Keratinocyte (primary cell): ENCODE data around the gene WASHC1. TPM values are rescaled to one million over a fixed set of nuclear protein-coding genes. Genes with fewer than 3 reads are reported as not detected.
"Not testable (repeated sequence)": the region's sequence is repeated elsewhere in the genome, so short reads cannot be mapped to it uniquely, and the experiment has no call there.

ENCODE experiments used
- DNase-seq: peaks from one replicate; pipeline ENCODE4 v3.0.0-alpha.2; 2011; ENCODE audit warnings: low read depth, missing footprints, low spot score
- FAIRE-seq: peaks from 2 replicates; lab custom pipeline; 2011; peaks lifted over from hg19 to GRCh38; lab: Jason Lieb, UNC
- H2AFZ ChIP-seq: 2 replicates; pipeline ENCODE4 v1.6.0; 2012; ENCODE audit warnings: low read length, control low read depth, inconsistent platforms; ENCODE audit not compliant: control insufficient read depth
- H3K27ac ChIP-seq: 2 replicates; pipeline ENCODE4 v1.5.1; 2011; ENCODE audit warnings: low read length; ENCODE audit not compliant: control insufficient read depth, insufficient read depth
- H3K27me3 ChIP-seq: 3 replicates; pipeline ENCODE4 v1.6.0; 2011; ENCODE audit warnings: low read length; ENCODE audit not compliant: control insufficient read depth, insufficient read depth; ENCODE audit errors: extremely low read depth
- H3K36me3 ChIP-seq, 2 experiments: 2 replicates in 1 of 2; 3 replicates in 1 of 2; pipeline ENCODE4 v1.5.1; 2011; ENCODE audit warnings: low read length in 2 of 2, mild to moderate bottlenecking in 1 of 2; ENCODE audit not compliant: control insufficient read depth in 2 of 2, insufficient read depth in 2 of 2; ENCODE audit errors: extremely low read depth in 1 of 2
- H3K4me1 ChIP-seq: 3 replicates; pipeline ENCODE4 v1.5.1; 2011; ENCODE audit warnings: low read length; ENCODE audit not compliant: control insufficient read depth, insufficient read depth; ENCODE audit errors: extremely low read depth
- H3K4me2 ChIP-seq: 3 replicates; pipeline ENCODE4 v1.6.0; 2011; ENCODE audit warnings: low read depth, low read length; ENCODE audit not compliant: control insufficient read depth, insufficient read depth; ENCODE audit errors: extremely low read depth
- H3K4me3 ChIP-seq, 3 experiments: fragments of 200-600 bp in 1 of 3; sonication (generic) in 1 of 3; 2 replicates in 2 of 3; 3 replicates in 1 of 3; pipeline ENCODE4 v1.5.1; 2011 to 2016; ENCODE audit warnings: low read length in 3 of 3, mild to moderate bottlenecking in 3 of 3, control low read depth in 2 of 3, inconsistent platforms in 1 of 3, low read depth in 1 of 3, mixed read lengths in 1 of 3, mixed run types in 1 of 3, moderate library complexity in 1 of 3; ENCODE audit not compliant: control insufficient read depth in 2 of 3, insufficient read depth in 2 of 3; ENCODE audit errors: extremely low read depth in 1 of 3
- H3K79me2 ChIP-seq: 2 replicates; pipeline ENCODE4 v1.6.0; 2012; ENCODE audit warnings: low read length; ENCODE audit not compliant: control insufficient read depth, insufficient read depth
- H3K9ac ChIP-seq: 3 replicates; pipeline ENCODE4 v1.6.0; 2011; ENCODE audit warnings: low read length; ENCODE audit not compliant: control insufficient read depth, insufficient read depth; ENCODE audit errors: extremely low read depth
- H3K9me1 ChIP-seq: 3 replicates; pipeline ENCODE4 v1.6.0; 2011; ENCODE audit warnings: low read length; ENCODE audit not compliant: control insufficient read depth, insufficient read depth; ENCODE audit errors: extremely low read depth
- H3K9me3 ChIP-seq: 2 replicates; pipeline ENCODE4 v1.5.1; 2012; ENCODE audit warnings: low read depth, low read length; ENCODE audit not compliant: control insufficient read depth
- H4K20me1 ChIP-seq: 3 replicates; pipeline ENCODE4 v1.6.0; 2011; ENCODE audit warnings: low read length; ENCODE audit not compliant: control insufficient read depth, insufficient read depth; ENCODE audit errors: extremely low read depth
- dilution Hi-C: fragments of 300-500 bp; cut with MboI; formaldehyde crosslinking; loops from one replicate; pipeline ENCODE4 v1.7.0; 2020; ENCODE audit warnings: low sequenced_read_pairs; ENCODE audit not compliant: extremely low pct_ligation_motif_present
- polyA plus RNA-seq, 5 experiments: library from polyadenylated mRNA; depleted of rRNA in 3 of 5; stranded (reverse) in 3 of 5; stranded (forward) in 1 of 5; unstranded in 1 of 5; fragments of >200 nt; gene quantifications; 1 replicate in 1 of 5; 2 replicates in 3 of 5; 3 replicates in 1 of 5; pipeline versions ENCODE4 v1.2.1 to v1.2.3, GENCODE V29; 2011 to 2012; ENCODE audit warnings: missing spikeins in 2 of 5, low read depth in 1 of 5, low replicate concordance in 1 of 5
- TF ChIP-seq, protein P1 (sequence below), 3 experiments: IDR thresholded peaks in 1 of 3; conservative IDR thresholded peaks in 1 of 3; optimal IDR thresholded peaks in 1 of 3; 2 replicates in 2 of 3; 3 replicates in 1 of 3; pipeline versions ENCODE3 to v1.5.1; 2011; ENCODE audit warnings: low read length in 3 of 3, mild to moderate bottlenecking in 3 of 3, moderate library complexity in 2 of 3, control low read depth in 1 of 3, inconsistent platforms in 1 of 3; ENCODE audit not compliant: insufficient read depth in 2 of 3; ENCODE audit errors: extremely low read depth in 1 of 3

WASHC1 gene
- polyA plus RNA-seq, 1 donor (not counting 4 experiments of a cell fraction or from before 2014, with no cell fraction given): 7.7 TPM

- H3K9me1 ChIP-seq, H3K9me3 ChIP-seq, H3K36me3 ChIP-seq, dilution Hi-C loops, H3K9ac ChIP-seq, H3K4me1 ChIP-seq, H3K4me3 ChIP-seq, H3K27me3 ChIP-seq, H2AFZ ChIP-seq, FAIRE-seq, H4K20me1 ChIP-seq, DNase-seq, H3K4me2 ChIP-seq, H3K79me2 ChIP-seq, H3K27ac ChIP-seq: not testable (repeated sequence)
- TF ChIP-seq, protein P1, sequence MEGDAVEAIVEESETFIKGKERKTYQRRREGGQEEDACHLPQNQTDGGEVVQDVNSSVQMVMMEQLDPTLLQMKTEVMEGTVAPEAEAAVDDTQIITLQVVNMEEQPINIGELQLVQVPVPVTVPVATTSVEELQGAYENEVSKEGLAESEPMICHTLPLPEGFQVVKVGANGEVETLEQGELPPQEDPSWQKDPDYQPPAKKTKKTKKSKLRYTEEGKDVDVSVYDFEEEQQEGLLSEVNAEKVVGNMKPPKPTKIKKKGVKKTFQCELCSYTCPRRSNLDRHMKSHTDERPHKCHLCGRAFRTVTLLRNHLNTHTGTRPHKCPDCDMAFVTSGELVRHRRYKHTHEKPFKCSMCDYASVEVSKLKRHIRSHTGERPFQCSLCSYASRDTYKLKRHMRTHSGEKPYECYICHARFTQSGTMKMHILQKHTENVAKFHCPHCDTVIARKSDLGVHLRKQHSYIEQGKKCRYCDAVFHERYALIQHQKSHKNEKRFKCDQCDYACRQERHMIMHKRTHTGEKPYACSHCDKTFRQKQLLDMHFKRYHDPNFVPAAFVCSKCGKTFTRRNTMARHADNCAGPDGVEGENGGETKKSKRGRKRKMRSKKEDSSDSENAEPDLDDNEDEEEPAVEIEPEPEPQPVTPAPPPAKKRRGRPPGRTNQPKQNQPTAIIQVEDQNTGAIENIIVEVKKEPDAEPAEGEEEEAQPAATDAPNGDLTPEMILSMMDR (optimal IDR thresholded peaks at IDR 0.05 in 1 of 3, IDR thresholded peaks at IDR 0.05 in 1 of 3, conservative IDR thresholded peaks at IDR 0.05 in 1 of 3; ENCODE audit: extremely low read depth in 1 of 3, insufficient read depth in 2 of 3, low read length in 3 of 3): peak in 1 of 3 experiments; percentile 36
These were observed 18.1 kb downstream of the WASHC1 start for GRCh38 chr9:11206-11605.

DNA sequence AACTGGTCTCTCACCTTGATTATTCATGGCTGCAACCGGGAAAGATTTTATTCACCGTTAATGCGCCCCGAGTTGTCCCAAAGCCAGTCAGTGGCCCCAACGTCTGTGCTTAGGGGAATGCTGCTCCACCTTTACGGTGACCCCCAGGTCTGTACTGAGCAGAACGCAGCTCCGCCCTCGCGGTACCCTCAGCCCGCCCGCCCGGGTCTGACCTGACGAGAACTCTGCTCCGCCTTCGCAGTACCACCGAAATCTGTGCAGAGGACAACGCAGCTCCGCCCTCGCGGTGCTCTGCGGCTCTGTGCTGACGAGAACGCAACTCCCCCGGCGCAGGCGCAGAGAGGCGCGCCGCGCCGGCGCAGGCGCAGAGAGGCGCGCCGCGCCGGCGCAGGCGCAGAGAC is 18.6 kb downstream of the WASHC1 start:
- H3K4me1 ChIP-seq, H3K9me3 ChIP-seq, H3K9ac ChIP-seq, H2AFZ ChIP-seq, H3K79me2 ChIP-seq, H3K4me2 ChIP-seq, H4K20me1 ChIP-seq, H3K9me1 ChIP-seq, DNase-seq, H3K27ac ChIP-seq, H3K27me3 ChIP-seq, dilution Hi-C loops, H3K36me3 ChIP-seq, H3K4me3 ChIP-seq, FAIRE-seq: not testable (repeated sequence)

DNA sequence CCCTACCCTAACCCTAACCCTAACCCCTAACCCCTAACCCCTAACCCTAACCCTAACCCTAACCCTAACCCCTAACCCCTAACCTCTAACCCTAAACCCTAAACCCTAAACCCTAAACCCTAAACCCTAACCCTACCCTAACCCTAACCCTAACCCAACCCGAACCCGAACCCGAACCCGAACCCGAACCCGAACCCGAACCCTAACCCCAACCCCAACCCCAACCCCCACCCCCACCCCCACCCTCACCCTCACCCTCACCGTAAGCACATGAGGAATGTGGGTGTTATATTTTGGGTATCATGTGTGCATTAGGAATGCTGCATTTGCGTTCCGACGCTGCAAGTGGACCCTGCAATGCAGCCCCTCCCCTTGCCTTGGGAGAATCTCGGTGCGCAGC is 19.0 kb downstream of the WASHC1 start:
- H4K20me1 ChIP-seq, FAIRE-seq, H3K27me3 ChIP-seq, H3K27ac ChIP-seq, H3K4me3 ChIP-seq, H3K36me3 ChIP-seq, DNase-seq, dilution Hi-C loops, H3K79me2 ChIP-seq, H3K4me1 ChIP-seq, H3K9ac ChIP-seq, H3K9me3 ChIP-seq, H3K4me2 ChIP-seq, H3K9me1 ChIP-seq, H2AFZ ChIP-seq: not testable (repeated sequence)

Other genes starting within 250 kb of the WASHC1 start
- gene FOXD4, start 89.0 kb upstream of the WASHC1 start, polyA plus RNA-seq: 0.17 to 0.22 TPM (median 0.18 TPM) in 3 replicates
- gene ZNG1A, start 149.6 kb upstream of the WASHC1 start, polyA plus RNA-seq: 27.4 to 50.0 TPM (median 32.8 TPM) in 3 replicates
- gene DOCK8, start 185.4 kb upstream of the WASHC1 start, polyA plus RNA-seq: 1.5 to 1.8 TPM (median 1.7 TPM) in 3 replicates